Measurements from ENCODE around the gene PGLYRP2. TPM values are rescaled to one million over a fixed set of nuclear protein-coding genes. Genes with fewer than 3 reads are reported as not detected.
"Not testable (repeated sequence)": the region's sequence is repeated elsewhere in the genome, so short reads cannot be mapped to it uniquely, and the experiment has no call there.

PGLYRP2 gene
- not detected for total RNA-seq

GRCh38 chr19:15479391-15480345, at the start of gene PGLYRP2:
TSS of gene PGLYRP2 (minus strand) at chr19:15479501. CDS start at chr19:15479371, 130 bp downstream.
- no peak for DNase-seq

DNA sequence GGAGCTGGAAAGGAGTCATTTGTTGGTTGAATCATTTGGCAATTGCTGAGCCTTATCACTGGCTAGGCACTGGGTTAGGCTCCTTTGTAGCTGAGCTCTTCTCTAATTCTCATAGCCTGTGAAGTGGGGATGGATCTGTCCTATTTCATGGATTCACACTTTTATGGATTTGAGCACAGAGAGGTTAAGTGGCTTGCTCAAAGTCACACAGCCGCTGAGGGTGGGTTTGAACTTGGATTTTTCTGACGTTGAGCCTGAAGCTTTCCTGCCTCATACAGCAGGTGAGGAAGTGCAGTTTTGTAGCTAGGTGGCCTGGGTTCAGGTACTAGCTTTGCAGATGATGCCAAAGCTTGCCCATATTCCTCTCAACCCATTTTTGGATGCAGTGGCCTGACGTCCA, 48.4 kb upstream of the PGLYRP2 start:
- DNase-seq = no peak

- DNase-seq = no peak
Measured at GRCh38 chr19:15526408-15526807, 47.1 kb upstream of the PGLYRP2 start.

DNA sequence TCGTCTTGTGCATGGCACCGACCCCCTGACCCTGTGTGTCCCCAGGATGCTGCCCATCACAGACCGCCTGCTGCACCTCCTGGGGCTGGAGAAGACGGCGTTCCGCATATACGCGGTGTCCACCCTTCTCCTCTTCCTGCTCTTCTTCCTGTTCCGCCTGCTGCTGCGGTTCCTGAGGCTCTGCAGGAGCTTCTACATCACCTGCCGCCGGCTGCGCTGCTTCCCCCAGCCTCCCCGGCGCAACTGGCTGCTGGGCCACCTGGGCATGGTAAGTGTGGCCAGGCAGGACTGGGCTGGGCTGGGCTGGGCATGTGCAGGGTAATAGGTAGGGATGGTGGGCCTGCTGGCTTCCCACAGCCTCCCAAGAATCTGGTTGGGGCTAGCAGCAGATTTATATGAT, 46.0 kb upstream of the PGLYRP2 start:
- no peak for DNase-seq

DNA sequence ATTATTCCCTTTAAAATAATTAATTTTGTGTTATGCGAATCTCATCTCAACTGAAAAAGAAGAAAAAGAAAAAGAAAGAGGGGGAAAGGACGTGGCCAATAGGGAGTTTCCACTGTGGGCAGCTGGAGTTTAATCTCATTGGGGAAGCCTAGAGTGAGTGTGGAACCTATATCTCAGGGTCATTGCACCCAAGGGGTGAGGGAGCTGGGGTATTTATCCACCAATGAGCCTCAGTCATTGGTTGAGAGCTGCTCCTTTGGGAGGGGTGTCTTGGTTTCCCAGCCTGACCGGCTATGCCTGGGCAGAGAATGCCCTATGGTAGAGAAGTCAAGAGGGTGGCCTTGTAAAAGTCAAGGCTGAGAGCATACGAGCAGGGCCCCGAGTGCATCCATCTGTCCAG, 45.5 kb upstream of the PGLYRP2 start:
- no peak for DNase-seq

GRCh38 chr19:15519433-15519976, 40.2 kb upstream of the PGLYRP2 start:
- DNase-seq = no peak

GRCh38 chr19:15517778-15518177, 38.5 kb upstream of the PGLYRP2 start:
- DNase-seq = no peak

- DNase-seq = no peak
Measured at GRCh38 chr19:15516363-15516762, 37.1 kb upstream of the PGLYRP2 start.

GRCh38 chr19:15515227-15515625, 35.9 kb upstream of the PGLYRP2 start:
- not testable (repeated sequence) for DNase-seq

GRCh38 chr19:15511671-15512424, 32.5 kb upstream of the PGLYRP2 start:
- DNase-seq = no peak

GRCh38 chr19:15508035-15508710, 28.9 kb upstream of the PGLYRP2 start, which contains the start of gene CYP4F22:
TSS of gene CYP4F22 (plus strand) at chr19:15508525. CDS start at chr19:15525337, 16,812 bp downstream.
- DNase-seq = peak; percentile 2

- DNase-seq = no peak
Measured at GRCh38 chr19:15507068-15508034, 28.1 kb upstream of the PGLYRP2 start.

- DNase-seq = no peak
Measured at GRCh38 chr19:15506074-15506571, 26.8 kb upstream of the PGLYRP2 start.

- no peak for DNase-seq
Measured at GRCh38 chr19:15502264-15502663, 23.0 kb upstream of the PGLYRP2 start.

DNA sequence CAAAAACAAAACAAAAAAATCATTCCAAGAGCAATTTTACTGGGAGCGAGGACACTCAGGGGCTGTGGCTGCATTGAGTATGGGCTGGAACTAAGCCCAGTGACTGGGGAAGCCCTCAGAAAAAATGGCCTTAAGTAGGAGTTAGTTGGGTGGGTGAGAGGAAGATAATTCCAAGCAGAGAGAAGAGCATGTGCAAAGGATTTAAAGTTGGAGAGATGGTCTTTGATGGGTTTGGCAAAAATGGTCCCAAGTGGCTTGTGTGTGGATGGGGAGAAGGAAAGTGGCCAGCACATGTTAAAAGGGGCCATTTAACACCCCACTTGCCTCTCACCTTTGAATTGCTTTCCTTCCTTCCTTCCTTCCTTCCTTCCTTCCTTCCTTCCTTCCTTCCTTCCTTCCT, 22.3 kb upstream of the PGLYRP2 start:
- no peak for DNase-seq

- DNase-seq = no peak
Measured at GRCh38 chr19:15498910-15499309, 19.6 kb upstream of the PGLYRP2 start.

DNA sequence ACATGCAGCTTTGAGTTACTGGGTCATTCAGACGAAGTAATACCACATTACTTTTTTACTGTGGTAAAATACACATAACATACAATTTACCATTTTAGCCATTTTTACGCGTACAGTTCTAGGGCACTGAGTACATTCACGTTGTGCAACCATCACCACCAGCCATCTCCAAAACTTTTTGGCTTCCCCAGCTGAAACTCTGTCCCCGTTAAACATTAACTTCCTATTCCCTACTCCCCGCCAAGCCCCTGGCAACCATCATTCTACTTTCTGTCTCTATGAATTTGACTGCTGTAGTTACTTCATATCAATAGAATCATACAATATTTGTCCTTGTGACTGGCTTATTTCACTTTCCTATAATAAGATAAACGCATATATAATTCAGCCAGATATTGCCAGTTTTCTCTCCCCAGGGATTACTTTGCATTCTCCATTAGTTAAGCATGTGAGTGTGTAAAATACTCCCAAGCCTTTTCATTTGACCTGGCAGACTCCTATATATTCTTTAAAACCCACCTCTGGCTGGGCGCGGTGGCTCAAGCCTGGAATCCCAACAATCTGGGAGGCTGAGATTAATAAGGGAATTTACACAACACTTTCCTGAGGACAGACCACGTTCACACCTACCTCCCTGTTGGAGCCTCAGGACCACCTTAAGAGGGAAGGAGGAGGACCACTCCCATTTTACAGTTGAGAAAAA, 19.0 kb upstream of the PGLYRP2 start:
- no peak for DNase-seq

DNA sequence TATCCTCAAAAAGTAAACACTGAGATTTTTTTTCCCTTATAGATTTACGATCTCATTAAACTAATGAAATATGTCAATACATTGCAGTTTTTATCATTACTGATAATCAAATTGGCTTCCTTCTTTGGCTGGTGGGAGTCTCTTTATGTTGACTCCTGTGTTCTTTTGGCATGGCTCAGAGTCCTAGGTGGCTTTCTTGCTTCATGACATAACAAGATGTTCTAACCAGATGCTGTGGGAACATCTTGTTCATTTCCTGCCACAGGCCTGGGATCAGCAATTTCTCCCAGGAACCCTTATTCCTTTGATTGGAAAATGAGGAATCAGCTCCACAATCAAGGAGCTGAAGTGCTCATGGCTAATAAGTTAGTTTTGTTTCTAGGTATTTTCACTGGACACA, 15.8 kb upstream of the PGLYRP2 start:
- no peak for DNase-seq

DNA sequence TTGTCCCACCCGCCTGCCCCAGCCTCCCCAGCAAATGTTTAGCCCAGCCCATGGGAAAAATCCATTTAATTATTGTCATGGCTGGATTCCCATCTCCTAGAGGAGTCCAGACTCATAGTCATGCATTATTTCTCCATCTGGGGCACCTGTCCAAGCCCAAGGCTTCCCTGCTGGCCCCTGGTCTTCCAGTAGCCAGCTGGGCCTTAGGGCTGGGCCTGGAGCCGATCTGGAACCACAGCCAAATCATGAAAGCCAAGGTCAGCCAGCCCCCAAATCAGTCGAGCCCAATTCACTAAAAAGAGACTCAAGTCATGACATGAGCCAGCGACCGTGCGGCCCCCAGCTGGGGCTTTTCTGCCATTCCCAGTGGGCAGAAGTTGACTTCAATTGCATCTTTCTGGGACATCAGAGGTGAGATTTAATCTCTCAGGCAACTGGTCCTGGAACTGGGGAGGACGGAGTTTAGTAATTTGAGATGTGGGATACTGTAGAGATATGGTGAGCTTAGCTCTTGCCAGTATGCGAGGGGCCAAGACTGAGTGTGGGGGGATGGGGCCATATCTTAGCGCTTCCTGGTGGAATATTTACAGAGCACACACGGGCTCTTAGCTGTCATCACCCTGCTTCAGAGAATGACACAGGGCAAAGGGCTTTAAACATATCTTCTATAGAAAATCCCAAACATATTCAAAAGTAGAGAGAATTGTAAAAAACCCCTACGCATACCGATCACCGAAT, 9.4 kb upstream of the PGLYRP2 start:
- no peak for DNase-seq

All from tongue (tissue), 2 donors.